Nephron progenitor cell (in vitro differentiated cells): ENCODE results near the gene TNIP3.

ENCODE experiments used
- DNase-seq: peaks from one replicate; pipeline ENCODE4 v3.0.0; 2021
- H3K27ac Mint-ChIP-seq: 2 replicates; pipeline ENCODE4 v1.8.0; 2021; ENCODE audit warnings: mild to moderate bottlenecking, moderate library complexity, mixed read lengths
- H3K27me3 Mint-ChIP-seq: 2 replicates; pipeline ENCODE4 v1.8.0; 2021; ENCODE audit warnings: mild to moderate bottlenecking, low read depth, mixed read lengths; ENCODE audit not compliant: poor library complexity
- H3K36me3 Mint-ChIP-seq: 2 replicates; pipeline ENCODE4 v1.8.0; 2021; ENCODE audit warnings: low read depth, mixed read lengths
- H3K4me1 Mint-ChIP-seq: 2 replicates; pipeline ENCODE4 v1.8.0; 2021; ENCODE audit warnings: mixed read lengths
- H3K4me3 Mint-ChIP-seq: 2 replicates; pipeline ENCODE4 v1.8.0; 2021; ENCODE audit warnings: mild to moderate bottlenecking, moderate library complexity, mixed read lengths
- H3K9me3 Mint-ChIP-seq: 2 replicates; pipeline ENCODE4 v1.8.0; 2021; ENCODE audit warnings: mild to moderate bottlenecking, moderate library complexity, mixed read lengths
- TF ChIP-seq, protein P1 (sequence below): fragments of 200-600 bp; sonication (generic); IDR thresholded peaks from 2 replicates; pipeline ENCODE4 v1.5.0; 2021; ENCODE audit warnings: antibody characterized with exemption

TNIP3 gene

GRCh38 chr4:121096191-121096590 is 67.9 kb downstream of the TNIP3 start:
- no peak for DNase-seq
- H3K27ac Mint-ChIP-seq: no peak overlapping the region
- H3K4me1 Mint-ChIP-seq: no peaks in the 10 kb centered on the region
- no peak overlapping the region for H3K4me3 Mint-ChIP-seq
- peaks cover 2% of the 10 kb centered on the region for H3K27me3 Mint-ChIP-seq
- peaks cover 4% of the 10 kb centered on the region for H3K9me3 Mint-ChIP-seq
- TF ChIP-seq, protein P1, sequence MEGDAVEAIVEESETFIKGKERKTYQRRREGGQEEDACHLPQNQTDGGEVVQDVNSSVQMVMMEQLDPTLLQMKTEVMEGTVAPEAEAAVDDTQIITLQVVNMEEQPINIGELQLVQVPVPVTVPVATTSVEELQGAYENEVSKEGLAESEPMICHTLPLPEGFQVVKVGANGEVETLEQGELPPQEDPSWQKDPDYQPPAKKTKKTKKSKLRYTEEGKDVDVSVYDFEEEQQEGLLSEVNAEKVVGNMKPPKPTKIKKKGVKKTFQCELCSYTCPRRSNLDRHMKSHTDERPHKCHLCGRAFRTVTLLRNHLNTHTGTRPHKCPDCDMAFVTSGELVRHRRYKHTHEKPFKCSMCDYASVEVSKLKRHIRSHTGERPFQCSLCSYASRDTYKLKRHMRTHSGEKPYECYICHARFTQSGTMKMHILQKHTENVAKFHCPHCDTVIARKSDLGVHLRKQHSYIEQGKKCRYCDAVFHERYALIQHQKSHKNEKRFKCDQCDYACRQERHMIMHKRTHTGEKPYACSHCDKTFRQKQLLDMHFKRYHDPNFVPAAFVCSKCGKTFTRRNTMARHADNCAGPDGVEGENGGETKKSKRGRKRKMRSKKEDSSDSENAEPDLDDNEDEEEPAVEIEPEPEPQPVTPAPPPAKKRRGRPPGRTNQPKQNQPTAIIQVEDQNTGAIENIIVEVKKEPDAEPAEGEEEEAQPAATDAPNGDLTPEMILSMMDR: no peak
- H3K36me3 Mint-ChIP-seq: no peaks in the 10 kb centered on the region

DNA sequence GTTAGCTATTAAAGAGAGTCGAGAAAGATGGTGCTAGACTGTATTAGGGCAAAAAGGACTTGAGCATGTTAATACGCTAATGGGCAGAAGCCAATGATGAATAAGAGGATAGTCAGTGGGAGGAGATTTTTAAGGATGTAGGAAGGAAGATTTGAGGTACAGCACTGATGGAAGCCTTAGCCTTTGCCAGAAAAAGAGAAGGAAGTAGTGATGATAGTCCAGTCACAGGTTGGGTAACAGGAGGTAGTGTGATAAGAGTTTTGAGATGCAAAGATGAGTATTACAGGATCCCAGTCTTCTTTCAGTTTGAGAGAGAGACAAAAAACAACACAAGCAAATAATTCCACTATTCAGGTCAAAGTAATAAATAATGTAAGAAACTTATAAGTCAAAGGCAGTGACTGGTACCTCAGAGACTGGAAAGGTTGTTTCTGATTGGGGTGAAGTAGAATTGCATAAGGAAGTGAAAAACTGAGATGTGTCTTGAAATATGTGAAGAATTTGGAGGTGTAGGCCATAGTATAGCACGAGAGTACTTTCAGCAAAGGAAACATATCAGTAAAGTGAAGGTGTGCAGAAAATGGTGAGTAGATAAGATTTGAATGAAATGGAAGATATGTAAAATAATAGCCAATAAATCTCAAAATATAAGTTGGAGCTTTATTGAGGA is 69.7 kb downstream of the TNIP3 start:
- Mint-ChIP-seq H3K36me3 (no peaks in the 10 kb centered on the region), H3K27me3 (no peaks in the 10 kb centered on the region), H3K4me1 (no peaks in the 10 kb centered on the region), H3K4me3 (no peak overlapping the region), H3K9me3 (no peaks in the 10 kb centered on the region), H3K27ac (no peak overlapping the region)
- no peak for DNase-seq
- TF ChIP-seq, protein P1: no peak

GRCh38 chr4:121093261-121093660 is 70.9 kb downstream of the TNIP3 start:
- H3K27me3 Mint-ChIP-seq: no peaks in the 10 kb centered on the region

GRCh38 chr4:121091941-121092340 is 72.2 kb downstream of the TNIP3 start:
- Mint-ChIP-seq H3K9me3 (peaks cover 5% of the 10 kb centered on the region), H3K36me3 (no peaks in the 10 kb centered on the region), H3K27me3 (no peaks in the 10 kb centered on the region), H3K4me1 (no peaks in the 10 kb centered on the region), H3K27ac (no peak overlapping the region), H3K4me3 (no peak overlapping the region)
- TF ChIP-seq, protein P1: no peak
- DNase-seq: no peak

More at GRCh38 chr4:121093261-121093660, 70.9 kb downstream of the TNIP3 start:
- TF ChIP-seq, protein P1: no peak
- H3K27ac Mint-ChIP-seq: no peak overlapping the region
- no peaks in the 10 kb centered on the region for H3K4me1 Mint-ChIP-seq
- DNase-seq: no peak
- no peaks in the 10 kb centered on the region for H3K36me3 Mint-ChIP-seq
- no peaks in the 10 kb centered on the region for H3K9me3 Mint-ChIP-seq
- H3K4me3 Mint-ChIP-seq: no peak overlapping the region

GRCh38 chr4:121088867-121089266 is 75.3 kb downstream of the TNIP3 start:
- DNase-seq: no peak
- Mint-ChIP-seq H3K4me3 (no peak overlapping the region), H3K27ac (no peak overlapping the region), H3K27me3 (no peaks in the 10 kb centered on the region), H3K4me1 (peaks cover 6% of the 10 kb centered on the region), H3K36me3 (peaks cover 4% of the 10 kb centered on the region), H3K9me3 (peaks cover 14% of the 10 kb centered on the region)
- TF ChIP-seq, protein P1: no peak
